ENCODE measurements around the gene ZNF236.

GRCh38 chr18:76903386-76903785 lies 81.0 kb downstream of the ZNF236 start:
- no peak for TF ChIP-seq POLR2AphosphoS5 (IDR thresholded peaks at IDR 0.05)
- no peak for TF ChIP-seq POLR2A (IDR thresholded peaks at IDR 0.05)
- TF ChIP-seq CTCF (IDR thresholded peaks at IDR 0.05): no peak
